ENCODE data around the gene CHRNE. TPM values are rescaled to one million over a fixed set of nuclear protein-coding genes. Genes with fewer than 3 reads are reported as not detected.
A peak's percentile ranks its signal among the peaks of the same experiment; 100 is the strongest.

CHRNE gene
- total and polyA plus RNA-seq, 2 of the 13 experiments (the other 11 are each of a cell fraction or from before 2014, with no cell fraction given): 0.53 to 0.59 TPM

GRCh38 chr17:4939796-4940554 lies 37.1 kb upstream of the CHRNE start, which contains the start of the genes RNF167 and SLC25A11 (continued):
- TF ChIP-seq PRMT3 (CRISPR knock-in tag; IDR thresholded peaks at IDR 0.05; ENCODE audit: borderline replicate concordance, low read depth) (no peak), ZNF329 (CRISPR knock-in tag; IDR thresholded peaks at IDR 0.05; ENCODE audit: low read depth) (no peak), ZMAT3 (CRISPR knock-in tag; conservative IDR thresholded peaks at IDR 0.05) (peak; percentile 79; the same call in 1 of the 2 replicates), ZNF550 (CRISPR knock-in tag; IDR thresholded peaks at IDR 0.05; ENCODE audit: borderline replicate concordance) (no peak), HES4 (CRISPR knock-in tag; IDR thresholded peaks at IDR 0.05; ENCODE audit: borderline replicate concordance) (no peak), HDAC2 (CRISPR knock-in tag; IDR thresholded peaks at IDR 0.05) (no peak), PHF5A (CRISPR knock-in tag; IDR thresholded peaks at IDR 0.05; ENCODE audit: low read depth, unreplicated experiment) (peak; percentile 75), MYNN (CRISPR knock-in tag; IDR thresholded peaks at IDR 0.05; ENCODE audit: low read depth) (no peak), NFIC (IDR thresholded peaks at IDR 0.05; ENCODE audit: low read length) (peak; percentile 32; the same call in 1 of the 2 replicates), HNRNPLL (IDR thresholded peaks at IDR 0.05; ENCODE audit: low read depth, low read length, poor library complexity, severe bottlenecking) (peak; percentile 86), GRHL1 (CRISPR knock-in tag; conservative IDR thresholded peaks at IDR 0.05) (no peak), ZSCAN9 (CRISPR knock-in tag; IDR thresholded peaks at IDR 0.05; ENCODE audit: borderline replicate concordance) (no peak), ZNF343 (CRISPR knock-in tag; IDR thresholded peaks at IDR 0.05) (0 out of 2 replicates have a peak, but pooled peaks have one; percentile 13), PHF21A (CRISPR knock-in tag; IDR thresholded peaks at IDR 0.05) (peak; percentile 46; the same call in 1 of the 2 replicates), MTA3 (CRISPR knock-in tag; IDR thresholded peaks at IDR 0.05) (no peak), PHB2 (IDR thresholded peaks at IDR 0.05; ENCODE audit: partially characterized antibody) (no peak), ZBTB26 (CRISPR knock-in tag; IDR thresholded peaks at IDR 0.05; ENCODE audit: borderline replicate concordance) (no peak), ELF3 (CRISPR knock-in tag; IDR thresholded peaks at IDR 0.05) (peak; percentile 10; the same call in 1 of the 2 replicates)
- TF ChIP-seq, protein P1, sequence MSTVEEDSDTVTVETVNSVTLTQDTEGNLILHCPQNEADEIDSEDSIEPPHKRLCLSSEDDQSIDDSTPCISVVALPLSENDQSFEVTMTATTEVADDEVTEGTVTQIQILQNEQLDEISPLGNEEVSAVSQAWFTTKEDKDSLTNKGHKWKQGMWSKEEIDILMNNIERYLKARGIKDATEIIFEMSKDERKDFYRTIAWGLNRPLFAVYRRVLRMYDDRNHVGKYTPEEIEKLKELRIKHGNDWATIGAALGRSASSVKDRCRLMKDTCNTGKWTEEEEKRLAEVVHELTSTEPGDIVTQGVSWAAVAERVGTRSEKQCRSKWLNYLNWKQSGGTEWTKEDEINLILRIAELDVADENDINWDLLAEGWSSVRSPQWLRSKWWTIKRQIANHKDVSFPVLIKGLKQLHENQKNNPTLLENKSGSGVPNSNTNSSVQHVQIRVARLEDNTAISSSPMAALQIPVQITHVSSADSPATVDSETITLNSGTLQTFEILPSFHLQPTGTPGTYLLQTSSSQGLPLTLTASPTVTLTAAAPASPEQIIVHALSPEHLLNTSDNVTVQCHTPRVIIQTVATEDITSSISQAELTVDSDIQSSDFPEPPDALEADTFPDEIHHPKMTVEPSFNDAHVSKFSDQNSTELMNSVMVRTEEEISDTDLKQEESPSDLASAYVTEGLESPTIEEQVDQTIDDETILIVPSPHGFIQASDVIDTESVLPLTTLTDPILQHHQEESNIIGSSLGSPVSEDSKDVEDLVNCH (CRISPR knock-in tag; IDR thresholded peaks at IDR 0.05): no peak
- TF ChIP-seq, protein P2, sequence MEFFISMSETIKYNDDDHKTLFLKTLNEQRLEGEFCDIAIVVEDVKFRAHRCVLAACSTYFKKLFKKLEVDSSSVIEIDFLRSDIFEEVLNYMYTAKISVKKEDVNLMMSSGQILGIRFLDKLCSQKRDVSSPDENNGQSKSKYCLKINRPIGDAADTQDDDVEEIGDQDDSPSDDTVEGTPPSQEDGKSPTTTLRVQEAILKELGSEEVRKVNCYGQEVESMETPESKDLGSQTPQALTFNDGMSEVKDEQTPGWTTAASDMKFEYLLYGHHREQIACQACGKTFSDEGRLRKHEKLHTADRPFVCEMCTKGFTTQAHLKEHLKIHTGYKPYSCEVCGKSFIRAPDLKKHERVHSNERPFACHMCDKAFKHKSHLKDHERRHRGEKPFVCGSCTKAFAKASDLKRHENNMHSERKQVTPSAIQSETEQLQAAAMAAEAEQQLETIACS (CRISPR knock-in tag; IDR thresholded peaks at IDR 0.05): peak; percentile 100
- TF ChIP-seq, protein P3, sequence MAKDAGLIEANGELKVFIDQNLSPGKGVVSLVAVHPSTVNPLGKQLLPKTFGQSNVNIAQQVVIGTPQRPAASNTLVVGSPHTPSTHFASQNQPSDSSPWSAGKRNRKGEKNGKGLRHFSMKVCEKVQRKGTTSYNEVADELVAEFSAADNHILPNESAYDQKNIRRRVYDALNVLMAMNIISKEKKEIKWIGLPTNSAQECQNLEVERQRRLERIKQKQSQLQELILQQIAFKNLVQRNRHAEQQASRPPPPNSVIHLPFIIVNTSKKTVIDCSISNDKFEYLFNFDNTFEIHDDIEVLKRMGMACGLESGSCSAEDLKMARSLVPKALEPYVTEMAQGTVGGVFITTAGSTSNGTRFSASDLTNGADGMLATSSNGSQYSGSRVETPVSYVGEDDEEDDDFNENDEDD (CRISPR knock-in tag; IDR thresholded peaks at IDR 0.05; ENCODE audit: borderline replicate concordance): no peak; the same call in 1 of the 2 replicates
- TF ChIP-seq, protein P4, sequence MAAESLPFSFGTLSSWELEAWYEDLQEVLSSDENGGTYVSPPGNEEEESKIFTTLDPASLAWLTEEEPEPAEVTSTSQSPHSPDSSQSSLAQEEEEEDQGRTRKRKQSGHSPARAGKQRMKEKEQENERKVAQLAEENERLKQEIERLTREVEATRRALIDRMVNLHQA (CRISPR knock-in tag; IDR thresholded peaks at IDR 0.05): no peak
